NT2/D1 (cell line): Measurements from ENCODE around the gene AGO3.
"Not testable (repeated sequence)": the region's sequence is repeated elsewhere in the genome, so short reads cannot be mapped to it uniquely, and the experiment has no call there.

Experiments
- DNase-seq: peaks from one replicate; pipeline ENCODE4 v3.0.0-alpha.2; 2011; ENCODE audit warnings: low read depth, low spot score
- H3K27me3 ChIP-seq: 2 replicates; pipeline ENCODE4 v1.6.0; 2011; ENCODE audit warnings: mild to moderate bottlenecking; ENCODE audit not compliant: insufficient read length, insufficient read depth
- H3K36me3 ChIP-seq: 2 replicates; pipeline ENCODE4 v1.6.1; 2011; ENCODE audit warnings: mild to moderate bottlenecking, low read length, mixed read lengths; ENCODE audit not compliant: insufficient read depth, insufficient read length
- H3K4me1 ChIP-seq: 2 replicates; pipeline ENCODE4 v1.5.1; 2011; ENCODE audit not compliant: insufficient read depth, insufficient read length
- H3K4me3 ChIP-seq: 2 replicates; pipeline ENCODE4 v1.5.1; 2011; ENCODE audit warnings: low read depth; ENCODE audit not compliant: insufficient read length
- H3K9ac ChIP-seq: 2 replicates; pipeline ENCODE4 v1.6.0; 2011; ENCODE audit warnings: low read depth; ENCODE audit not compliant: insufficient read length
- H3K9me3 ChIP-seq: 2 replicates; pipeline ENCODE4 v1.5.1; 2011; ENCODE audit warnings: mild to moderate bottlenecking, low read length; ENCODE audit not compliant: insufficient read depth
- SUZ12 ChIP-seq: IDR thresholded peaks from 2 replicates; pipeline ENCODE4 v1.6.1; 2011; ENCODE audit not compliant: insufficient read length, insufficient read depth; ENCODE audit errors: extremely low read depth
- YY1 ChIP-seq: IDR thresholded peaks from 2 replicates; pipeline ENCODE4 v1.6.1; 2011; ENCODE audit not compliant: insufficient read length, insufficient read depth
- ZNF274 ChIP-seq: IDR thresholded peaks from 2 replicates; pipeline ENCODE4 v1.6.1; 2011; ENCODE audit warnings: mild to moderate bottlenecking, low read depth, low read length

AGO3 gene

GRCh38 chr1:35971601-35972000 is 40.7 kb downstream of the AGO3 start:
- peaks cover 41% of the 10 kb centered on the region for H3K36me3 ChIP-seq
- no peak for DNase-seq
- no peaks in the 10 kb centered on the region for H3K4me1 ChIP-seq
- no peaks in the 10 kb centered on the region for H3K9me3 ChIP-seq
- no peak overlapping the region for H3K9ac ChIP-seq
- H3K4me3 ChIP-seq: no peak overlapping the region
- TF ChIP-seq SUZ12 (no peak), YY1 (no peak), ZNF274 (no peak)
- no peaks in the 10 kb centered on the region for H3K27me3 ChIP-seq

- not testable (repeated sequence) for H3K4me1 ChIP-seq, DNase-seq
- H3K36me3 ChIP-seq: peaks cover 42% of the 10 kb centered on the region
These were observed 41.7 kb downstream of the AGO3 start for GRCh38 chr1:35972631-35973030.

GRCh38 chr1:35980090-35980489 is 49.2 kb downstream of the AGO3 start:
- H3K4me1 ChIP-seq: no peaks in the 10 kb centered on the region
- no peak overlapping the region for H3K4me3 ChIP-seq
- H3K9me3 ChIP-seq: no peaks in the 10 kb centered on the region
- no peak overlapping the region for H3K9ac ChIP-seq
- H3K36me3 ChIP-seq: peaks cover 44% of the 10 kb centered on the region
- H3K27me3 ChIP-seq: no peaks in the 10 kb centered on the region
- TF ChIP-seq ZNF274 (no peak), SUZ12 (no peak)
- no peak for DNase-seq

More at GRCh38 chr1:35972631-35973030, 41.7 kb downstream of the AGO3 start:
- not testable (repeated sequence) for H3K4me3 ChIP-seq, H3K27me3 ChIP-seq, H3K9ac ChIP-seq, H3K9me3 ChIP-seq

- TF ChIP-seq ZNF274 (no peak), YY1 (no peak), SUZ12 (no peak)
- peaks cover 30% of the 10 kb centered on the region for H3K36me3 ChIP-seq
- no peaks in the 10 kb centered on the region for H3K4me1 ChIP-seq
- no peaks in the 10 kb centered on the region for H3K9me3 ChIP-seq
- no peak for DNase-seq
- no peaks in the 10 kb centered on the region for H3K27me3 ChIP-seq
- H3K9ac ChIP-seq: no peak overlapping the region
- H3K4me3 ChIP-seq: no peak overlapping the region
These were observed 57.3 kb downstream of the AGO3 start for GRCh38 chr1:35988237-35988636.

GRCh38 chr1:36006941-36007500 is 76.1 kb downstream of the AGO3 start:
- no peak for DNase-seq
- peaks cover 27% of the 10 kb centered on the region for H3K36me3 ChIP-seq
- H3K9ac ChIP-seq: no peak overlapping the region
- H3K27me3 ChIP-seq: no peaks in the 10 kb centered on the region
- peaks cover 5% of the 10 kb centered on the region for H3K4me1 ChIP-seq
- TF ChIP-seq SUZ12: no peak
- TF ChIP-seq YY1: no peak
- no peak for TF ChIP-seq ZNF274
- no peaks in the 10 kb centered on the region for H3K9me3 ChIP-seq
- H3K4me3 ChIP-seq: no peak overlapping the region

- Histone ChIP-seq H3K4me1 (peaks cover 5% of the 10 kb centered on the region), H3K9ac (no peak overlapping the region), H3K27me3 (no peaks in the 10 kb centered on the region), H3K4me3 (no peak overlapping the region), H3K9me3 (no peaks in the 10 kb centered on the region), H3K36me3 (peaks cover 27% of the 10 kb centered on the region)
- TF ChIP-seq ZNF274 (no peak), YY1 (no peak), SUZ12 (no peak)
- DNase-seq: no peak
These were observed 76.8 kb downstream of the AGO3 start for GRCh38 chr1:36007741-36008140.

GRCh38 chr1:36008546-36009197 is 77.8 kb downstream of the AGO3 start:
- peaks cover 34% of the 10 kb centered on the region for H3K36me3 ChIP-seq
- no peak overlapping the region for H3K9ac ChIP-seq
- H3K9me3 ChIP-seq: no peaks in the 10 kb centered on the region
- no peaks in the 10 kb centered on the region for H3K27me3 ChIP-seq
- H3K4me3 ChIP-seq: no peak overlapping the region
- TF ChIP-seq YY1 (no peak), SUZ12 (no peak), ZNF274 (no peak)
- DNase-seq: peak; percentile 22
- peaks cover 5% of the 10 kb centered on the region for H3K4me1 ChIP-seq

GRCh38 chr1:36014722-36015220 is 83.9 kb downstream of the AGO3 start:
- H3K4me1 ChIP-seq: no peaks in the 10 kb centered on the region
- H3K9me3 ChIP-seq: no peaks in the 10 kb centered on the region
- no peak overlapping the region for H3K9ac ChIP-seq
- no peak for TF ChIP-seq ZNF274
- no peak for TF ChIP-seq SUZ12
- TF ChIP-seq YY1: no peak
- DNase-seq: no peak
- H3K4me3 ChIP-seq: no peak overlapping the region
- H3K27me3 ChIP-seq: no peaks in the 10 kb centered on the region
- peaks cover 62% of the 10 kb centered on the region for H3K36me3 ChIP-seq
